Skeletal muscle cell (primary cell): ENCODE data around the gene ZNF774.
"Not testable (repeated sequence)": the region's sequence is repeated elsewhere in the genome, so short reads cannot be mapped to it uniquely, and the experiment has no call there.

Source experiments
- DNase-seq: peaks from one replicate; pipeline ENCODE4 v3.0.0-alpha.2; 2010; ENCODE audit warnings: low read depth
- H3K4me3 ChIP-seq: 2 replicates; pipeline ENCODE4 v1.5.1; 2011; ENCODE audit warnings: low read depth, mild to moderate bottlenecking, control low read depth, low read length, moderate library complexity

The ZNF774 gene

GRCh38 chr15:90352107-90352893 lies at the start of gene ZNF774:
Gene ZNF774 (plus strand): TSS chr15:90352284. CDS start chr15:90354661, 2,377 bp downstream.
- DNase-seq = peak; percentile 71
- peak within 1 kb of the TSS; percentile 89 for H3K4me3 ChIP-seq

- not testable (repeated sequence) for DNase-seq, H3K4me3 ChIP-seq
These were observed 46.7 kb upstream of the ZNF774 start for GRCh38 chr15:90305355-90305754.

GRCh38 chr15:90305932-90306331 lies 46.2 kb upstream of the ZNF774 start:
- DNase-seq = no peak

GRCh38 chr15:90306560-90306959 lies 45.5 kb upstream of the ZNF774 start:
- H3K4me3 ChIP-seq = no peak overlapping the region
- DNase-seq = no peak

More at GRCh38 chr15:90305932-90306331, 46.2 kb upstream of the ZNF774 start:
- H3K4me3 ChIP-seq = no peak overlapping the region

- DNase-seq = no peak
- no peak overlapping the region for H3K4me3 ChIP-seq
These were observed 44.4 kb upstream of the ZNF774 start for GRCh38 chr15:90307661-90308060.

- H3K4me3 ChIP-seq = no peak overlapping the region
These were observed 43.1 kb upstream of the ZNF774 start for GRCh38 chr15:90309020-90309419.

GRCh38 chr15:90315278-90315982 lies 36.7 kb upstream of the ZNF774 start:
- peak; percentile 75 for DNase-seq
- H3K4me3 ChIP-seq = no peak overlapping the region

More at GRCh38 chr15:90309020-90309419, 43.1 kb upstream of the ZNF774 start:
- DNase-seq = no peak

- DNase-seq = no peak
- no peak overlapping the region for H3K4me3 ChIP-seq
These were observed 35.9 kb upstream of the ZNF774 start for GRCh38 chr15:90316139-90316538.

- DNase-seq = no peak
- H3K4me3 ChIP-seq = no peak overlapping the region
These were observed 33.5 kb upstream of the ZNF774 start for GRCh38 chr15:90318591-90318990.

GRCh38 chr15:90320062-90320884 lies 31.8 kb upstream of the ZNF774 start:
- DNase-seq = peak; percentile 63
- H3K4me3 ChIP-seq = no peak overlapping the region

GRCh38 chr15:90320885-90321278 lies 31.2 kb upstream of the ZNF774 start:
- no peak overlapping the region for H3K4me3 ChIP-seq
- no peak for DNase-seq

- DNase-seq = no peak
- H3K4me3 ChIP-seq = no peak overlapping the region
These were observed 29.5 kb upstream of the ZNF774 start for GRCh38 chr15:90322538-90322937.

- no peak for DNase-seq
- no peak overlapping the region for H3K4me3 ChIP-seq
These were observed 26.4 kb upstream of the ZNF774 start for GRCh38 chr15:90325726-90326125.

- no peak for DNase-seq
- no peak overlapping the region for H3K4me3 ChIP-seq
These were observed 25.6 kb upstream of the ZNF774 start for GRCh38 chr15:90326441-90326840.

- no peak overlapping the region for H3K4me3 ChIP-seq
- DNase-seq = no peak
These were observed 24.8 kb upstream of the ZNF774 start for GRCh38 chr15:90327311-90327710.

GRCh38 chr15:90334304-90334731 lies 17.8 kb upstream of the ZNF774 start:
- no peak overlapping the region for H3K4me3 ChIP-seq
- no peak for DNase-seq

- no peak overlapping the region for H3K4me3 ChIP-seq
- peak; percentile 56 for DNase-seq
These were observed 15.4 kb upstream of the ZNF774 start for GRCh38 chr15:90336705-90337141.

GRCh38 chr15:90337256-90337655 lies 14.8 kb upstream of the ZNF774 start:
- no peak overlapping the region for H3K4me3 ChIP-seq
- DNase-seq = no peak

GRCh38 chr15:90338532-90338931 lies 13.6 kb upstream of the ZNF774 start:
- DNase-seq = no peak
- H3K4me3 ChIP-seq = no peak overlapping the region

- no peak overlapping the region for H3K4me3 ChIP-seq
- DNase-seq = no peak
These were observed 11.7 kb upstream of the ZNF774 start for GRCh38 chr15:90340345-90340744.
